ENCODE data around the gene MAP1LC3C.

MAP1LC3C gene

DNA sequence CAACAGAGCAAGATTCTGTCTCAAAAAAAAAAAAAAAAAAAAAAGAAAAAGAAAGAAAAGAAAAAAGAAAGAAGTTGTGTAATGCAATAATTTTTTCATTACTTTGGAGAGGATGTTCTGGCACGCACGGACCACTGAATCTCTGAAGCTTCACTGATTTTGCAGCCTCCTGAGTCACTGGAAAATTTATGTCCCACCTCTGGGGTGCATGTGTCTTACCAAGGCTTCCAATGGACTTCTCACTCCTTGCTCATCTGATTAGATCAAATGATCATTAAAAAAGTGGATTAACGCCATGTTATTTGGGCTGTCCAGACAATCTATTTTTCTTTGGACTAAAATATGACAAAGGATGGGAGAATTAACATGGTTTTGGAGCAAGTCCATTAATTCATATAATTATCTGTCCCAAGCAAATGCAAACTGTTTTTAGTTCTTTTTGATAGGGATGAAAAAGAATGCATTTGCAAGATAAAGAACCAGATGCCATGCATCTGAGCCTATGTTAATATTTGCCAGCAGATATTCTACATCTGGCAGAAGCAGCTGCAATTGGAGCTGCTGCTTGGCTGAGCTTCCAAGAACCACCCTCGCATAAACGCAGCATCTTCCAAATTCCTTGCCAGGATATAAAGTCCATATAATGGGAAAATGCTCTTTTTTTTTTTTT lies 10.1 kb upstream of the MAP1LC3C start:
- no peak for DNase-seq
- H3K4me3 ChIP-seq (ENCODE audit: low read depth, low read length) = no peak overlapping the region
- no peaks in the 10 kb centered on the region for H3K36me3 ChIP-seq
- TF ChIP-seq, protein P1, sequence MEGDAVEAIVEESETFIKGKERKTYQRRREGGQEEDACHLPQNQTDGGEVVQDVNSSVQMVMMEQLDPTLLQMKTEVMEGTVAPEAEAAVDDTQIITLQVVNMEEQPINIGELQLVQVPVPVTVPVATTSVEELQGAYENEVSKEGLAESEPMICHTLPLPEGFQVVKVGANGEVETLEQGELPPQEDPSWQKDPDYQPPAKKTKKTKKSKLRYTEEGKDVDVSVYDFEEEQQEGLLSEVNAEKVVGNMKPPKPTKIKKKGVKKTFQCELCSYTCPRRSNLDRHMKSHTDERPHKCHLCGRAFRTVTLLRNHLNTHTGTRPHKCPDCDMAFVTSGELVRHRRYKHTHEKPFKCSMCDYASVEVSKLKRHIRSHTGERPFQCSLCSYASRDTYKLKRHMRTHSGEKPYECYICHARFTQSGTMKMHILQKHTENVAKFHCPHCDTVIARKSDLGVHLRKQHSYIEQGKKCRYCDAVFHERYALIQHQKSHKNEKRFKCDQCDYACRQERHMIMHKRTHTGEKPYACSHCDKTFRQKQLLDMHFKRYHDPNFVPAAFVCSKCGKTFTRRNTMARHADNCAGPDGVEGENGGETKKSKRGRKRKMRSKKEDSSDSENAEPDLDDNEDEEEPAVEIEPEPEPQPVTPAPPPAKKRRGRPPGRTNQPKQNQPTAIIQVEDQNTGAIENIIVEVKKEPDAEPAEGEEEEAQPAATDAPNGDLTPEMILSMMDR (IDR thresholded peaks at IDR 0.05; ENCODE audit: low read depth, low read length) = no peak
- H3K4me1 ChIP-seq = peaks cover 3% of the 10 kb centered on the region; the same call in 1 of the 2 replicates
- H3K9me3 ChIP-seq = no peaks in the 10 kb centered on the region
- no peaks in the 10 kb centered on the region for H3K27me3 ChIP-seq

DNA sequence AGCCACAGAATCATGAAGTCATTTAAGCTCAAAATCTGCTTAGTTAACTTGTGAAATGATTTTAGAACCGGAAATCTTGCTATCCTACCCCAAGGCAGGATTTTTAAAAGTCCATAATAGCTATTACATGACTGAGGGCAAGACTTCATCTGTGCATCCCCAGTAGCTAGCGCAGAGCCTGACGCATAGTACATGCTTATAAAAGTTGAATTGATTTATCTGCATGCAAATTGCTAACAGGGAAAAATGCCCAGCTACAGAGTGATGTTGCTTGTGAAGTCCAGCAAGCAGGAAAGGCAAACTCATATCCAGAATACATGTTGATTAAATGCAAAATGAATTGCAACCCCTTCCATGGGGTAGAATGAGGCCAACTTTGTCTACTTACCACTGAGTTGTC lies 8.1 kb upstream of the MAP1LC3C start:
- Histone ChIP-seq H3K9me3 (no peaks in the 10 kb centered on the region), H3K4me1 (peaks cover 3% of the 10 kb centered on the region; the same call in 1 of the 2 replicates)
- TF ChIP-seq, protein P1 (IDR thresholded peaks at IDR 0.05; ENCODE audit: low read depth, low read length) = no peak

DNA sequence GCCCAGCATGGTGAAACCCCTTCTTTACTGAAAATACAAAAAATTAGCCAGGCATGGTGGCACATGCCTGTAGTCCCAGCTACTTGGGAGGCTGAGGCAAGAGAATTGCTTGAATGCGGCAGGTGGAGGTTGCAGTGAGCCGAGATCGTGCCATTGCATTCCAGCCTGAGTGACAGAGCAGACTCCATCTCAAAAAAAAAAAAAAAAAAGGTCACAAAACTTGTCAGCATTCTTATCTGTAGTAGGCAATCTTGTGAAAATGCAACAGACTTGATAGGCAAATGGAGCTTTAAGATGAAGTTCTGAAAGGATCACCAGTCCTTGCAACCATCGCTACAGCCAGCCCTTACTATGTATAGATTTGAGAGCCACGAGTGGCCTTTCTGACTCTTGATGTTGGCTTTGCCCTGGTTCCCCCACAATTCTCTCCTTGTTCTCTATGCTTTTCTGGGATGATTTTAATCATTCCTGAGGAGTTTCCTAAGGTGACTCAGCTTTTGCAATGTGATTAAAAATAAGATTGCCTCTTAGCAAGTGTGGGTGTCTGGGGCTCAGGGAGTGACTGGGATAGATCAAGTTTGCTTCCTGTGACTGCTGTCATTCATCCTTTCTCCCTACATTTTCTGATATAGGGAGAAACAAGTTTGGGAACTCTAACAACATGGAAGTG lies 7.1 kb upstream of the MAP1LC3C start:
- TF ChIP-seq, protein P1 (IDR thresholded peaks at IDR 0.05; ENCODE audit: low read depth, low read length) = no peak
- Histone ChIP-seq H3K9me3 (no peaks in the 10 kb centered on the region), H3K36me3 (no peaks in the 10 kb centered on the region), H3K4me3 (ENCODE audit: low read depth, low read length) (no peak overlapping the region), H3K4me1 (peaks cover 3% of the 10 kb centered on the region; the same call in 1 of the 2 replicates), H3K27me3 (no peaks in the 10 kb centered on the region)
- no peak for DNase-seq

More for the DNA sequence above, 8.1 kb upstream of the MAP1LC3C start:
- no peak for DNase-seq
- H3K4me3 ChIP-seq (ENCODE audit: low read depth, low read length) = no peak overlapping the region
- no peaks in the 10 kb centered on the region for H3K36me3 ChIP-seq
- H3K27me3 ChIP-seq = no peaks in the 10 kb centered on the region

DNA sequence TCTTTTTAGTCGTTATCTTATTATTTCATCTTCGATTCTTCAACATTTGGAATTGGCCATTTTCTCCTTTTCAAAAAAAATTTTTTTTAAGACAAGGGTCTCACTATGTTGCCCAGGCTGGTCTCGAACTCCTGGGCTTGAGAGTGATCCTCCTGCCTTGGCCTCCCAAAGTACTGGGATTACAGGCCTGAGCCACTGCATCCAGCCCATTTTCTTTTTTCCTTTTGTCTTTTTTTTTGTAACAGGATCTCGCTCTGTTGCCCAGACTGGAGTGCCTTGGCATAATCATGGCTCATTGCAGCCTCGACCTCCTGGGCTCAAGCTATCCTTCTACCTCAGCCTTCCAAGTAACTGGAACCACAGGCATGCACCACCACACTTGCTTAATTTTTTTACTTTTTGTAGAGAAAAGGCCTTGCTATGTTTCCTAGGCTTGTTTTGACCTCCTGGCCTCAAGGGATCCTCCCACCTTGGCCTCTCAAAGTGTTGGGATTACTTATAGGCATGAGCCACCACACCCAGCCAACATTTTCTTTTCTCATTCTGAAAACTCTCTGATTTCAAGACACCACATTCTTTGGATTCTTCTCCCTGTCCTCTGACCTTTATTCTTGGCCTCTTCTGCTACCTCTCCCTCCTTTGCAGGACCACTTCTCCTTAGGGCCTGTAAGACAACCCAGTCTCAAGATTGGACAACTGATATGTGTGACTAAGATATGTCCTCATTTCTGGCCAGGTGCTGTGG lies 6.0 kb upstream of the MAP1LC3C start:
- H3K27me3 ChIP-seq = no peaks in the 10 kb centered on the region
- no peaks in the 10 kb centered on the region for H3K36me3 ChIP-seq
- no peaks in the 10 kb centered on the region for H3K9me3 ChIP-seq
- no peak for DNase-seq
- no peak overlapping the region for H3K4me3 ChIP-seq (ENCODE audit: low read depth, low read length)
- TF ChIP-seq, protein P1 (IDR thresholded peaks at IDR 0.05; ENCODE audit: low read depth, low read length) = no peak
- H3K4me1 ChIP-seq = peaks cover 3% of the 10 kb centered on the region; the same call in 1 of the 2 replicates

DNA sequence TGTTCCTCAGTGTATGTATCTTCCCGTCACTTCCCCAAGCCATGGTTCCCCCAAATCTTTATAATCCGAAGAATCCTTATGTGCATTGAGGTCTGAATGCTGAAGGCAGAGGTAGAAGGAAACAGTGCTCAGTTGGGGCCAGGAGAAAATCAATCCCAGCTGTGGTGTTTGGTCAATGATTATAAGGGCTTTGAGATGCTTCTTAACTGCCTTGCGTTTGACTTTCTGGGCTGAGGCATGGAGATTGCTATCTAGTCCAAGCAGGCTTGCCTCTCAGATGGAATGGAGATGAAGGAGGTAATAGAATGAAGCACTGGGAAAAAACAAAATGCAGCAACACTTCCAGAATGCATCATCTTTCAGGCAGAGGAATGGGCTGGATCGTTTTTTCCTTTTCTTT lies 3.6 kb upstream of the MAP1LC3C start:
- no peak overlapping the region for H3K4me3 ChIP-seq (ENCODE audit: low read depth, low read length)
- no peaks in the 10 kb centered on the region; the same call in 1 of the 2 replicates for H3K9me3 ChIP-seq
- no peaks in the 10 kb centered on the region for H3K36me3 ChIP-seq
- peaks cover 4% of the 10 kb centered on the region; the same call in 1 of the 2 replicates for H3K4me1 ChIP-seq
- no peak for DNase-seq
- H3K27me3 ChIP-seq = no peaks in the 10 kb centered on the region
- TF ChIP-seq, protein P1 (IDR thresholded peaks at IDR 0.05; ENCODE audit: low read depth, low read length) = no peak
